BJ (cell line): ENCODE results near the gene ITGA11. TPM values are rescaled to one million over a fixed set of nuclear protein-coding genes. Genes with fewer than 3 reads are reported as not detected.

Source experiments
- CTCF ChIA-PET: fragments of 350-600 bp; formaldehyde crosslinking; extraction: SDS; loops from one replicate; lab custom pipeline; 2021; ENCODE audit warnings: antibody characterized with exemption, inconsistent platforms; lab: Yijun Ruan, JAX
- POLR2A ChIA-PET: fragments of 300-600 bp; sonication (Branson Sonifier 250); formaldehyde crosslinking; extraction: SDS; loops from one replicate; lab custom pipeline; 2021; ENCODE audit warnings: antibody characterized with exemption; lab: Charles Lee
- DNase-seq: peaks from one replicate; pipeline ENCODE4 v3.0.0-alpha.2; 2011; ENCODE audit warnings: low read depth
- H3K27me3 ChIP-seq: 2 replicates; pipeline ENCODE4 v1.6.0; 2011; ENCODE audit warnings: low read length; ENCODE audit not compliant: control insufficient read depth, insufficient read depth
- H3K36me3 ChIP-seq: 2 replicates; pipeline ENCODE4 v1.5.1; 2011; ENCODE audit warnings: low read length; ENCODE audit not compliant: control insufficient read depth, insufficient read depth
- H3K4me3 ChIP-seq: 2 replicates; pipeline ENCODE4 v1.5.1; 2011; ENCODE audit warnings: low read depth, mild to moderate bottlenecking, control low read depth, low read length
- CTCF ChIP-seq: IDR thresholded peaks from 2 replicates; pipeline ENCODE4 v1.5.1; 2011; ENCODE audit warnings: low read depth, mild to moderate bottlenecking, control low read depth, inconsistent platforms, low read length, moderate library complexity; ENCODE audit not compliant: insufficient read depth
- polyA plus RNA-seq: library from polyadenylated mRNA; depleted of rRNA; stranded (reverse); fragments of >200 nt; gene quantifications from 2 replicates; pipeline ENCODE4 v1.2.3, GENCODE V29; 2011

Gene ITGA11
- polyA plus RNA-seq, 1 experiment = 72.7 TPM

DNA sequence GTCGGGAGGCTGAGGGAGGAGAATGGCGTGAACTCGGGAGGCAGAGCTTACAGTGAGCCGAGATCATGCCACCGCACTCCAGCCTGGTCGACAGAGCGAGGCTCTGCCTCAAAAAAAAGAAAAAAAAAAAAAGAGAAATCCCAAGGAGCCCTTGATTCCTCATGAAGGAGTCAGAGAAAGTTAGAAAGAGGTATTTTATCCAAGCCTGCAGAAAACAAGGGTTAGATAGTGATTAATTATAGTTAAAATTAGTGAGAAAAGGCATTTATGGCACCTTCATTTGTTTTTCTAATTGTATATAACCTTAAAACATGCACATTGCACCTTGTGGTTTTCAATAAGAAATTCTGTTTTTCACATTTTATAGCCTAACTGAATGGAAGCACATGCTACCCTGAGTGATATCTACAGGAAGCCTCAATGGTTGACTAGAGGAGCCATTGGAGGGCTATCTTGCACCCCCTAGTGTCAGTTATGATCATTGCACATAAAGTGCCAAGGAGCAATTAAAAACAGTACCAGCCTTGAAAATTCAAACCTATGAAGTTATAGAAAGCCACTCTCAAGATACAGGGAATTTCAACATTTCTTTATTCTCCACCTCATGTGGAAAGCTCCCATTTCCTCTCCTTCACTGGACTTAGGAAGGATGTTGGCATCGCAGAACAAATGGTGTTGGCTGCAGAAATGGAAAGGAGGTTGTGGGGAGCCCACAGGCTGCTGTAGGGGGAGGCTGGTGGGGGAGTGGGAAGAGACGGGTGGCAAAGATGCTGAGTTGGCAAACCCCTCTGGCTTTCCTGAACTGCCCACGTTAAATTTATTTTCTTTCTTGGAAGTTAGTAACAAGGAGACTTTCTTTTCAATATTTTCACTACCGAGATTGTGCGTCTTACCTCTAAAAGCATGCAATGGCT is 48.5 kb downstream of the ITGA11 start:
- ChIA-PET CTCF (interaction anchor here (0.6 to 2.0 kb wide), 8 partner anchors 9 to 166 kb away, joined by 3 to 6 read pairs (median 4); no protein-coding TSS in a partner anchor), POLR2A (no interaction called here)
- Histone ChIP-seq H3K4me3 (no peak overlapping the region), H3K36me3 (no peaks in the 10 kb centered on the region), H3K27me3 (no peaks in the 10 kb centered on the region)
- DNase-seq = no peak
- peak; percentile 72 for TF ChIP-seq CTCF

DNA sequence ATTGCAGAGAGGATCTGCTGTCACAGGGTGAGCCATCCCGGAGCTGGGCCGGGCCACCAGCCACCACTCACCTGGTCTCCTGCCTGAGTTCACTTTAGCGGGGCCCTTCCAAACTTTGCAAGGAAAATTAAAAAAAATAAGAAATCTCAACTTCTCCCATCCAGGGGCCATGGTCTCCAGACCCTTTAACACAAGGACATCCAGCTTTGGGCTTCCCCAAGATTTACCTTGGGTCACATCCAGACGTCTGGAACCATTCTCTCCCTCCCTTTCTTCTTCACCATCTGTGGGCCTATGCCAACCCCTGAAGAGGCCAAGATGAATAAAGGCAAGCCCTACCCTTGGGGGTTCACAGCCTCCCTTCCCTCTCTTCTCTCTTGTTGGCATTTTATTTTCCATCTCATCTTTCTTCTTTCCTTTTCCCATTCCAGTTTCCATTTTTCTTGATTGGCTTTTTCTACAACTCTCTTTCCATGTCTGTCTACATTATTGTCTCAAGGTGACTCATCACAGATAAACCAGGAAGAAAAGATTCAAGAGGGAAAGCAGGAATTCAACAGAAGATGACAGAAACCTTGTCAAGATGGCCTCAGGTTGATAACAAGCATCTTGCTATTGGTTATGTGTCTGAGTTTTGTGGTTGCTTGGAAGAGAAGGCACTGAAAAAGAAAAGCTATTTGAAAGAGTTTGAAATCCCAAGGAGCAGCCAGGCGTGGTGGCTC is 49.5 kb downstream of the ITGA11 start:
- POLR2A ChIA-PET = no interaction called here
- CTCF ChIA-PET = interaction anchor here (1.1 to 1.4 kb wide), 4 partner anchors 17 to 75 kb away, joined by 3 to 6 read pairs (median 4); no protein-coding TSS in a partner anchor
- H3K4me3 ChIP-seq = no peak overlapping the region
- no peaks in the 10 kb centered on the region for H3K27me3 ChIP-seq
- no peaks in the 10 kb centered on the region for H3K36me3 ChIP-seq
- no peak for TF ChIP-seq CTCF
- no peak for DNase-seq

- no peak for DNase-seq
- no peaks in the 10 kb centered on the region for H3K27me3 ChIP-seq
- no peak for TF ChIP-seq CTCF
- H3K4me3 ChIP-seq = no peak overlapping the region
- ChIA-PET POLR2A (no interaction called here), CTCF (no interaction called here)
- no peaks in the 10 kb centered on the region for H3K36me3 ChIP-seq
These were observed 51.5 kb downstream of the ITGA11 start for GRCh38 chr15:68380456-68380855.

DNA sequence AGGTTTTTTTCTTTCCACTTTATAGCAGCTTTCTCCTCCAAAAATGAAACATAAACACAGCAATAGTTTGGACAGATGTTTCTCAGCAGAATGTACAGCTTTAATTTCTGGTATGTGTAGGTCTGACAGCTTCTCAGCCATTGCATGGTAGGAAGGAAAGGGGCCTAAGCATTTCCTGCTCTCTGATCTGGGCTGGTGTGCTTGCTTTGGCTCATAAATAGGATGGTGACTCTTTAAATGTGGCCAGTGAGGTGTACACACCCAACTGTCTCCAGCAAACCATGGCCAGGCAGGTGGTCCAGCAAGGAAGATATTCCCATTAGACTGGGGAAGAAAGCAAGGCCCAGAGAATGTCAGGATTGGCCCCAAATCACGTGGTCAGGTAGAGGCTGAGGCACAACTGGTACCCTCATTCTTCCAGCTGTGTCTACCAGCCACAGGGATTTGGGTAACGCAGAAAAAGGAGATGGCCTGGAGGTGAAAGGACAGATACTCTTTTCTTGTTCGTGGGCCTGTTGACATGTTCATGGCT is 52.1 kb downstream of the ITGA11 start:
- POLR2A ChIA-PET = no interaction called here
- DNase-seq = no peak
- no peak for TF ChIP-seq CTCF
- CTCF ChIA-PET = interaction anchor here (1.1 to 1.6 kb wide), 2 partner anchors 73 to 173 kb away, joined by 3 to 11 read pairs; no protein-coding TSS in a partner anchor
- H3K4me3 ChIP-seq = no peak overlapping the region
- H3K36me3 ChIP-seq = no peaks in the 10 kb centered on the region
- no peaks in the 10 kb centered on the region for H3K27me3 ChIP-seq
